Measurements from ENCODE around the gene SLC1A7. TPM values are rescaled to one million over a fixed set of nuclear protein-coding genes. Genes with fewer than 3 reads are reported as not detected.

SLC1A7 gene
- total RNA-seq, 1 donor from 2014 or later: not detected

- Mint-ChIP-seq H3K27ac (ENCODE audit: unreplicated experiment) (no peak overlapping the region), H3K9me3 (ENCODE audit: unreplicated experiment) (peaks cover 6% of the 10 kb centered on the region), H3K4me1 (ENCODE audit: unreplicated experiment) (peaks cover 25% of the 10 kb centered on the region), H3K36me3 (ENCODE audit: unreplicated experiment) (no peaks in the 10 kb centered on the region), H3K27me3 (ENCODE audit: unreplicated experiment) (no peaks in the 10 kb centered on the region), H3K4me3 (ENCODE audit: unreplicated experiment) (no peak overlapping the region)
- TF ChIP-seq CTCF (IDR thresholded peaks at IDR 0.05): no peak
- DNase-seq (ENCODE audit: extremely low spot score, unreplicated experiment): no peak
Observed at GRCh38 chr1:53116933-53117600, 25.4 kb downstream of the SLC1A7 start.

- H3K4me1 Mint-ChIP-seq (ENCODE audit: unreplicated experiment): peaks cover 21% of the 10 kb centered on the region
- no peaks in the 10 kb centered on the region for H3K27me3 Mint-ChIP-seq (ENCODE audit: unreplicated experiment)
- no peak for DNase-seq (ENCODE audit: extremely low spot score, unreplicated experiment)
- H3K27ac Mint-ChIP-seq (ENCODE audit: unreplicated experiment): no peak overlapping the region
- H3K36me3 Mint-ChIP-seq (ENCODE audit: unreplicated experiment): no peaks in the 10 kb centered on the region
- peaks cover 12% of the 10 kb centered on the region for H3K9me3 Mint-ChIP-seq (ENCODE audit: unreplicated experiment)
- TF ChIP-seq CTCF (IDR thresholded peaks at IDR 0.05): no peak
- no peak overlapping the region for H3K4me3 Mint-ChIP-seq (ENCODE audit: unreplicated experiment)
Observed at GRCh38 chr1:53116307-53116810, 26.1 kb downstream of the SLC1A7 start.

GRCh38 chr1:53115403-53116306, 26.8 kb downstream of the SLC1A7 start:
- H3K9me3 Mint-ChIP-seq (ENCODE audit: unreplicated experiment): peaks cover 12% of the 10 kb centered on the region
- DNase-seq (ENCODE audit: extremely low spot score, unreplicated experiment): no peak
- TF ChIP-seq CTCF (IDR thresholded peaks at IDR 0.05): no peak
- H3K27me3 Mint-ChIP-seq (ENCODE audit: unreplicated experiment): no peaks in the 10 kb centered on the region
- H3K4me1 Mint-ChIP-seq (ENCODE audit: unreplicated experiment): peaks cover 26% of the 10 kb centered on the region
- no peak overlapping the region for H3K4me3 Mint-ChIP-seq (ENCODE audit: unreplicated experiment)
- no peaks in the 10 kb centered on the region for H3K36me3 Mint-ChIP-seq (ENCODE audit: unreplicated experiment)
- no peak overlapping the region for H3K27ac Mint-ChIP-seq (ENCODE audit: unreplicated experiment)

GRCh38 chr1:53114581-53115400, 27.6 kb downstream of the SLC1A7 start:
- Mint-ChIP-seq H3K4me1 (ENCODE audit: unreplicated experiment) (peaks cover 35% of the 10 kb centered on the region), H3K27ac (ENCODE audit: unreplicated experiment) (no peak overlapping the region), H3K27me3 (ENCODE audit: unreplicated experiment) (no peaks in the 10 kb centered on the region), H3K9me3 (ENCODE audit: unreplicated experiment) (peaks cover 12% of the 10 kb centered on the region), H3K4me3 (ENCODE audit: unreplicated experiment) (no peak overlapping the region), H3K36me3 (ENCODE audit: unreplicated experiment) (no peaks in the 10 kb centered on the region)
- TF ChIP-seq CTCF (IDR thresholded peaks at IDR 0.05): no peak
- DNase-seq (ENCODE audit: extremely low spot score, unreplicated experiment): no peak

Measured in osteocyte (in vitro differentiated cells).